T-helper 2 cell treated with Interferon-gamma antibody and Interleukin-4, amounts not matched to agents 5 μg/mL and 100 μg/mL, for 36 hours (primary cell): ENCODE measurements around the gene NYAP1.
"Not testable (repeated sequence)": the region's sequence is repeated elsewhere in the genome, so short reads cannot be mapped to it uniquely, and the experiment has no call there.

Experiments
- DNase-seq: peaks from one replicate; pipeline ENCODE4 v3.0.0; 2021; ENCODE audit warnings: low spot score
- H3K27ac Mint-ChIP-seq: one replicate; pipeline ENCODE4 v1.8.0; 2021; ENCODE audit warnings: mild to moderate bottlenecking, mixed read lengths
- H3K27me3 Mint-ChIP-seq: one replicate; pipeline ENCODE4 v1.8.0; 2021; ENCODE audit warnings: low read depth, mixed read lengths
- H3K36me3 Mint-ChIP-seq: one replicate; pipeline ENCODE4 v1.8.0; 2021; ENCODE audit warnings: low read depth, mixed read lengths
- H3K4me1 Mint-ChIP-seq: one replicate; pipeline ENCODE4 v1.8.0; 2021; ENCODE audit warnings: low read depth, mixed read lengths
- H3K4me3 Mint-ChIP-seq: one replicate; pipeline ENCODE4 v1.8.0; 2022; ENCODE audit warnings: mild to moderate bottlenecking, moderate library complexity, mixed read lengths
- H3K9me3 Mint-ChIP-seq: one replicate; pipeline ENCODE4 v1.8.0; 2021; ENCODE audit warnings: mixed read lengths

The NYAP1 gene

GRCh38 chr7:100446040-100446439 is 37.7 kb upstream of the NYAP1 start:
- peaks cover 16% of the 10 kb centered on the region for H3K4me1 Mint-ChIP-seq
- H3K27ac Mint-ChIP-seq, result no peak overlapping the region
- H3K4me3 Mint-ChIP-seq, result no peak overlapping the region
- no peaks in the 10 kb centered on the region for H3K36me3 Mint-ChIP-seq
- H3K9me3 Mint-ChIP-seq, result no peaks in the 10 kb centered on the region
- no peaks in the 10 kb centered on the region for H3K27me3 Mint-ChIP-seq
- no peak for DNase-seq

GRCh38 chr7:100447363-100447762 is 36.4 kb upstream of the NYAP1 start:
- not testable (repeated sequence) for H3K4me3 Mint-ChIP-seq, DNase-seq, H3K36me3 Mint-ChIP-seq, H3K9me3 Mint-ChIP-seq, H3K27me3 Mint-ChIP-seq, H3K27ac Mint-ChIP-seq
- H3K4me1 Mint-ChIP-seq, result peaks cover 16% of the 10 kb centered on the region

- Mint-ChIP-seq H3K36me3 (no peaks in the 10 kb centered on the region), H3K27ac (no peak overlapping the region), H3K27me3 (no peaks in the 10 kb centered on the region), H3K4me1 (peaks cover 11% of the 10 kb centered on the region), H3K4me3 (no peak overlapping the region), H3K9me3 (no peaks in the 10 kb centered on the region)
- no peak for DNase-seq
These were observed 34.4 kb upstream of the NYAP1 start for GRCh38 chr7:100449190-100449795.

GRCh38 chr7:100452513-100452912 is 31.2 kb upstream of the NYAP1 start:
- no peak overlapping the region for H3K4me3 Mint-ChIP-seq

GRCh38 chr7:100453854-100454253 is 29.9 kb upstream of the NYAP1 start:
- not testable (repeated sequence) for H3K4me3 Mint-ChIP-seq

More at GRCh38 chr7:100452513-100452912, 31.2 kb upstream of the NYAP1 start:
- peaks cover 11% of the 10 kb centered on the region for H3K4me1 Mint-ChIP-seq
- H3K27ac Mint-ChIP-seq, result no peak overlapping the region
- DNase-seq, result no peak
- no peaks in the 10 kb centered on the region for H3K9me3 Mint-ChIP-seq
- H3K27me3 Mint-ChIP-seq, result no peaks in the 10 kb centered on the region
- no peaks in the 10 kb centered on the region for H3K36me3 Mint-ChIP-seq

GRCh38 chr7:100455206-100455605 is 28.5 kb upstream of the NYAP1 start:
- Mint-ChIP-seq H3K9me3 (no peaks in the 10 kb centered on the region), H3K27ac (peak overlapping the region; percentile 55), H3K4me3 (no peak overlapping the region), H3K36me3 (peaks cover 7% of the 10 kb centered on the region), H3K27me3 (no peaks in the 10 kb centered on the region), H3K4me1 (peaks cover 11% of the 10 kb centered on the region)
- no peak for DNase-seq

More at GRCh38 chr7:100453854-100454253, 29.9 kb upstream of the NYAP1 start:
- peaks cover 11% of the 10 kb centered on the region for H3K4me1 Mint-ChIP-seq
- H3K9me3 Mint-ChIP-seq, H3K27me3 Mint-ChIP-seq, H3K36me3 Mint-ChIP-seq, DNase-seq, H3K27ac Mint-ChIP-seq: not testable (repeated sequence)

- Mint-ChIP-seq H3K27ac (no peak overlapping the region), H3K4me1 (peaks cover 11% of the 10 kb centered on the region), H3K4me3 (no peak overlapping the region), H3K36me3 (peaks cover 7% of the 10 kb centered on the region), H3K9me3 (no peaks in the 10 kb centered on the region), H3K27me3 (no peaks in the 10 kb centered on the region)
- DNase-seq, result no peak
These were observed 27.2 kb upstream of the NYAP1 start for GRCh38 chr7:100456562-100456961.

- DNase-seq, result no peak
- peaks cover 7% of the 10 kb centered on the region for H3K36me3 Mint-ChIP-seq
- no peak overlapping the region for H3K4me3 Mint-ChIP-seq
- H3K27ac Mint-ChIP-seq, result no peak overlapping the region
- peaks cover 11% of the 10 kb centered on the region for H3K4me1 Mint-ChIP-seq
- H3K27me3 Mint-ChIP-seq, result no peaks in the 10 kb centered on the region
- H3K9me3 Mint-ChIP-seq, result no peaks in the 10 kb centered on the region
These were observed 26.7 kb upstream of the NYAP1 start for GRCh38 chr7:100457033-100457432.

- H3K27me3 Mint-ChIP-seq, result no peaks in the 10 kb centered on the region
- no peaks in the 10 kb centered on the region for H3K9me3 Mint-ChIP-seq
- peaks cover 22% of the 10 kb centered on the region for H3K36me3 Mint-ChIP-seq
- no peak for DNase-seq
- no peaks in the 10 kb centered on the region for H3K4me1 Mint-ChIP-seq
- H3K4me3 Mint-ChIP-seq, result no peak within 1 kb of the TSS
- H3K27ac Mint-ChIP-seq, result peak within 1 kb of the TSS; percentile 41
These were observed 19.5 kb upstream of the NYAP1 start, which contains the start of gene SPACDR for GRCh38 chr7:100464210-100464660. SPACDR (minus strand) TSS chr7:100464260; CDS start chr7:100464025, 235 bp downstream.

GRCh38 chr7:100464791-100465190 is 18.9 kb upstream of the NYAP1 start:
- Mint-ChIP-seq H3K9me3 (no peaks in the 10 kb centered on the region), H3K4me1 (no peaks in the 10 kb centered on the region), H3K27me3 (no peaks in the 10 kb centered on the region), H3K4me3 (no peak overlapping the region), H3K36me3 (peaks cover 20% of the 10 kb centered on the region), H3K27ac (peak overlapping the region; percentile 38)
- no peak for DNase-seq

- no peak overlapping the region for H3K27ac Mint-ChIP-seq
- no peaks in the 10 kb centered on the region for H3K9me3 Mint-ChIP-seq
- H3K36me3 Mint-ChIP-seq, result peaks cover 20% of the 10 kb centered on the region
- no peaks in the 10 kb centered on the region for H3K4me1 Mint-ChIP-seq
- H3K4me3 Mint-ChIP-seq, result no peak overlapping the region
- H3K27me3 Mint-ChIP-seq, result no peaks in the 10 kb centered on the region
- no peak for DNase-seq
These were observed 18.4 kb upstream of the NYAP1 start for GRCh38 chr7:100465299-100465698.

GRCh38 chr7:100465702-100466311 is 17.9 kb upstream of the NYAP1 start:
- Mint-ChIP-seq H3K4me1 (no peaks in the 10 kb centered on the region), H3K9me3 (no peaks in the 10 kb centered on the region), H3K27me3 (no peaks in the 10 kb centered on the region), H3K27ac (no peak overlapping the region), H3K36me3 (peaks cover 24% of the 10 kb centered on the region), H3K4me3 (no peak overlapping the region)
- DNase-seq, result no peak

GRCh38 chr7:100466653-100467605 is 16.8 kb upstream of the NYAP1 start:
- Mint-ChIP-seq H3K27me3 (no peaks in the 10 kb centered on the region), H3K4me3 (no peak overlapping the region), H3K4me1 (no peaks in the 10 kb centered on the region), H3K36me3 (peaks cover 26% of the 10 kb centered on the region), H3K27ac (peak overlapping the region; percentile 36), H3K9me3 (no peaks in the 10 kb centered on the region)
- DNase-seq, result no peak
